NCI-H2227 treated with DMSO at 0.1 percent for 48 hours (cell line): Measurements from ENCODE around the gene KBTBD12.

ENCODE experiments used
- DNase-seq: peaks from one replicate; lab custom pipeline; 2025; lab: John Stamatoyannopoulos, UW

Gene KBTBD12

DNA sequence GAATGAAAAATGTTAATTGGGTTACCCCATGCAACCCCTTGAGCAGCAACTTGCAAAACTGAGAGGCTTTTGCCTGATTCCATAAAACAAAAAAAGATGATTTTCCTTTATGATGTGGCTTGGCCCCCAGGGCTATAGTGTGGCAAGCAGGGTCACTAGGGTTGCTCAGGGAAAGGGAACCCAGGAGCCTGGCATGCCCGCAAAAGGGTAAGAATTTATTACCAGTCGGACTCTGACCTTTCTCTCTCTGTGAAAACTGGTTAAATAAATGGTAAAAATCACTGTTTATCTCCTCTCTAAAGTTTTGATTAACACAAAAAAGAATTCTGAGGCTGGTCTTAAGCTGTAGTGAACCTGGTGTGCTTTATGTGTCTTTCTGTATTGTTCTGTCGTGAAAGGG lies 99.5 kb downstream of the KBTBD12 start:
- no peak for DNase-seq

DNA sequence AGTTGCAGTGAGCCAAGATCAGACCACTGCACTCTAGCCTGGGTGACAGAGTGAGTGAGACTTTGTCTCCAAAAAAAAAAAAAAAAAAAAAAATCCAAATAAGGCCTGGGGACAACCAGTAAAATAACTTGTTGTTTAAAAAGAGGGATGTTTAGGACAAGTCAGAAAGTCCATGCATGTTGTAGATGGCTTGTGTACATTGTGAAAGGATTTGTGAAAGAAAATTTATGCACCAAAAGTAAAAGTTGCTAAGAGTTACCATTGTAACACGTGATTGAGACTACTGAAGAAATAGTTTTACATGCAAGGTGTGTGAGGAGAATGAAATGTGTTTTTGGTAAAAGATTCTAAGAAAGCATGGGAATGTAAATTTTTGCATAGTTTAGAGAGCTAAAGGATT lies 101.5 kb downstream of the KBTBD12 start:
- no peak for DNase-seq

DNA sequence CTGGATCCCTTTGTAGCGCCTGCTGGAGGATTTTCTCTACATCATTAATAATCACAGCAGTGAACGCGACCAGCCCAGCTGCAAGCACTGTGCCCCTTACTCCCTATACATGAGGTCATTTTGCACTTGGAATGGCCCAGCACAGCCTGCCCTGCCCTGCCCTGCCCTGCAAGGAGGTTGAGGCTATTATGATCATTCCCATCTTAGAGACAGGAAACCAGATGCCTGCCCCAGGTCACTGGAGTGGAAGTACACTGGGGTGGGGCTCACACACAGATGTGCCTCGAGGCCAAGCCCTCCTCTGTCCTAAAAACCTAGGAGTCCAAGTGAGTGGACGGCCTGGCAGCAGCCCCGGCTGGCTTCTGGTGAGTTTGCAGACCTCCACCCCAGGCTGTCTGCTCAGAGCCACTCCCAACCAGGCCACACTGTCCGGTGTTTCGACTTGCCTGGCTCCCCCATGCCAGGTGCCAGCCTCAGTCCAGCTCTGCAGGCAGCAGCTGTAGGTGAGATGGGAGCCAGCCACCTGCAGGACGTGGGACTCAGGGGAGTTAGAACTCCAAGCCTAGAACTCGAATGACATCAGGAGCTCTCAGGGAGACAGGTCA lies 106.8 kb downstream of the KBTBD12 start:
- no peak for DNase-seq

DNA sequence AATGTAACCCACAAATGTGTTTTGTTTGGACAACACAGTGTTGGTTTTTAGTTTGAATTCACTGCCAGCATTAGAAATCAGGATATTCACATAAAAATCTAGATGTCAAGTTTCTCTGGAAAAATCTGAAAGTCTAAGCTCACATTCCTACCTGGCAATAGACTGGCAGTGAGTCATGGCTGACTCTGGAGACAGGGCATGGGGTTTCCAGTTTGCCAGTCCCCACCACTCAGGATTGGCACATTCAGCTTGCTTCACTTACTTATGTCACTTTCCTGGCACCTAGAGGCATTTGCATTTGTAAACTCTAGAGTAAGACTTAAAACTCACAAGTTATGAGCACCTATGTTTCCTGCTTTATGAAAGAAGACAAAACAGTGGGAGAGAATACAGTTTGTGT lies 118.1 kb downstream of the KBTBD12 start:
- no peak for DNase-seq

DNA sequence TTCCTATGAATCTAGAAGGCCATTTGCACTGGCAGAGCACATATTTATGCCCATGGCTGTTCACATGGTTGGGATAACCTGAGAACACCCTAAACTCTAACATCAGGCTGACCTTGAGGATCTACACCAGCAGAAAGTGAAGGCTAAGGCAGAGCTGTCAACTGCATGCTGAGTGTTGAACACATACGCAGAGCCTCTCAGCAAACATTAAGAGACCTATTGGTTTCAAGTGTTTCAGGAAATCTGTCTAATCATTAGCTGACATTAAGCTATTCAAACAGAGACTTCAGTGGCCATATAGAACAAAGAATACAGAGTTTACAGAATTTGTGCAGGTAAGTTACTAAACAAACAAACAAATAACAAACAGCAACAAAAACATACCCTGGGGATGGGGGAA lies 121.1 kb downstream of the KBTBD12 start:
- no peak for DNase-seq
